SKM-1 (cell line): Measurements from ENCODE around the gene CFAP300.

Experiments
- DNase-seq: peaks from one replicate; lab custom pipeline; 2025; ENCODE audit not compliant: unreplicated experiment; lab: John Stamatoyannopoulos, UW

Gene CFAP300

DNA sequence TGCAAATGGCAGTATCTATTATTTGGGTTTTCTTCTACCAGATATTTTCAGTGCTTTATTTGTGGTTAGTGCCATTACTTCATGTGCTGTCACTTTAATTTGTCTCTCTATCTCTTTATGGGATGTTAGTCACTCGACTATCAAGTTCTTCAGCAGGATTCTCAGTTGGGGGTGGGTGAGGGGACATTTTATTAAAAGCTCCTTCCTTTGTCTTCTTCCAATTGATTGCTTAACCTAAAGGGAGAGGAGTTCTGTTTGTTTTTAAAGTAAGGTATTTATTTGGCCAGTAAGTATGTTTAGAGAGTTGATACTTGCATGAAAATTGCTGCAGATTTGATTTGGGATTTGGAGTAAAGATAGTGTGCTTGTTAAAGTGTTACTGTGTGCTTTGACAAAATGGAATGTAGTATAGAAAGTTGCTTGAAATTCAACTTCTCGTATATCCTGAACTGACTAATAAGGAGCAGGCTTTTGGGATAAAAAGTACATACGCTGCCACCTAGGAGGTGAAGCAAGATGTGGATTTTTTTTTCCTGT lies 73.3 kb downstream of the CFAP300 start:
- no peak for DNase-seq

- DNase-seq: no peak
Observed at GRCh38 chr11:102121329-102121728, 74.1 kb downstream of the CFAP300 start.
